NCI-H1436 (cell line): ENCODE data around the gene CALML4.

ENCODE experiments used
- DNase-seq: peaks from one replicate; lab custom pipeline; 2025; lab: John Stamatoyannopoulos, UW

CALML4 gene

DNA sequence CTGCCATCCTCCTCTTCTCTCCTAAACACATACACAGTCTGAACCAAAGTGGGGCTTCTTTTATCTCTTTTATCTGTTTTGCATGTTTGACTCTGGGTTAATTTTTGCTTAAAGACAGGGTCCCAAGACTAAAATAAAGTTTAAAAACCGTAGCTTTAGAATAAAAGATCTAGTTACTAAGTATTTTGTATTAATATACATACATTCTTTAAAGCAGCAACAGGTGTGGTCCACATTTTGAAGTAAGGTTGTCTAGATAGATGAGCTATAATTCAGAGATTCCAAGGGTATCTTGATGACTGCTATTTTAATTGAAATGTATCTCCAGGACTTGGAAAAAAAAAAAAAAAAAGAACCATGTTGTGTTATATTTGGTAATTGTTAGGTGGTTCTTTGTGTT lies 61.3 kb downstream of the CALML4 start:
- no peak for DNase-seq

DNA sequence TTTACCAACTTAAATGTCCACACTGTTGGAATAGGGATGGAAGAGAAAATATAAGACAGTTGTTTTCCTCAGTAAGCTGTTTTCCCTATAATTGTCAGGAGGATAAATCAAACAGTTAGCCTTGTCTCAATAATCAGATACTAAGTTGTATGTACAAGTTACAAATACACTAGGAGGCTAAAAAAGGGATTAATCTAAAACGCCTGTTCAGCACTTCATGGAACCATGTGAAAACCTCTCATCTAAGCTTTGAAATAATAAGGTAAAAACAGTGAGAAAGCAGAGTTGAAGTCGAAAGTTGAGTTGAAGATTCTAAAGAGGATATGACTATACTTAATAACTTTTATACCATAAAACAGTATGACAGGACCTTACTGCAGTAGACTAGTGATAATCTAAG lies 62.0 kb downstream of the CALML4 start:
- DNase-seq = no peak
